RWPE2 (cell line): Measurements from ENCODE around the gene OSGEP.
A peak's percentile ranks its signal among the peaks of the same experiment; 100 is the strongest.

Source experiments
- ATAC-seq: fragments of 200-7000 bp; cut with Tn5 transposase; 3 replicates; pipeline ENCODE4 v1.9.1; 2021; ENCODE audit warnings: low read depth
- DNase-seq: peaks from one replicate; pipeline ENCODE4 v3.0.0-alpha.2; 2020; ENCODE audit warnings: low spot score
- H3K27ac ChIP-seq: fragments of 450-650 bp; 2 replicates; pipeline ENCODE4 v1.5.1; 2017; ENCODE audit warnings: mild to moderate bottlenecking; ENCODE audit not compliant: poor library complexity, severe bottlenecking
- H3K27me3 ChIP-seq: fragments of 250-450 bp; sonication (Bioruptor Pico); 2 replicates; pipeline ENCODE4 v1.5.1; 2021; ENCODE audit warnings: mild to moderate bottlenecking, moderate library complexity; ENCODE audit not compliant: insufficient read depth, poor library complexity, severe bottlenecking
- H3K36me3 ChIP-seq: fragments of 250-450 bp; sonication (Bioruptor Pico); 2 replicates; pipeline ENCODE4 v1.5.1; 2020; ENCODE audit warnings: low read depth, mild to moderate bottlenecking, moderate library complexity
- H3K4me1 ChIP-seq: fragments of 250-450 bp; sonication (Bioruptor Pico); 2 replicates; pipeline ENCODE4 v1.5.1; 2021; ENCODE audit warnings: mild to moderate bottlenecking, moderate library complexity; ENCODE audit not compliant: insufficient read depth, poor library complexity, severe bottlenecking
- H3K4me3 ChIP-seq: fragments of 250-450 bp; sonication (Bioruptor Pico); 2 replicates; pipeline ENCODE4 v1.5.1; 2021; ENCODE audit warnings: mild to moderate bottlenecking, moderate library complexity; ENCODE audit not compliant: severe bottlenecking
- H3K9me3 ChIP-seq: fragments of 250-450 bp; sonication (Bioruptor Pico); 2 replicates; pipeline ENCODE4 v1.5.1; 2021; ENCODE audit warnings: mild to moderate bottlenecking, moderate library complexity; ENCODE audit not compliant: severe bottlenecking
- TF ChIP-seq, protein P1 (sequence below): fragments of 450-650 bp; IDR thresholded peaks from one replicate; pipeline ENCODE4 v1.5.1; 2017; ENCODE audit warnings: mild to moderate bottlenecking, moderate library complexity; ENCODE audit not compliant: poor library complexity, severe bottlenecking

OSGEP gene

DNA sequence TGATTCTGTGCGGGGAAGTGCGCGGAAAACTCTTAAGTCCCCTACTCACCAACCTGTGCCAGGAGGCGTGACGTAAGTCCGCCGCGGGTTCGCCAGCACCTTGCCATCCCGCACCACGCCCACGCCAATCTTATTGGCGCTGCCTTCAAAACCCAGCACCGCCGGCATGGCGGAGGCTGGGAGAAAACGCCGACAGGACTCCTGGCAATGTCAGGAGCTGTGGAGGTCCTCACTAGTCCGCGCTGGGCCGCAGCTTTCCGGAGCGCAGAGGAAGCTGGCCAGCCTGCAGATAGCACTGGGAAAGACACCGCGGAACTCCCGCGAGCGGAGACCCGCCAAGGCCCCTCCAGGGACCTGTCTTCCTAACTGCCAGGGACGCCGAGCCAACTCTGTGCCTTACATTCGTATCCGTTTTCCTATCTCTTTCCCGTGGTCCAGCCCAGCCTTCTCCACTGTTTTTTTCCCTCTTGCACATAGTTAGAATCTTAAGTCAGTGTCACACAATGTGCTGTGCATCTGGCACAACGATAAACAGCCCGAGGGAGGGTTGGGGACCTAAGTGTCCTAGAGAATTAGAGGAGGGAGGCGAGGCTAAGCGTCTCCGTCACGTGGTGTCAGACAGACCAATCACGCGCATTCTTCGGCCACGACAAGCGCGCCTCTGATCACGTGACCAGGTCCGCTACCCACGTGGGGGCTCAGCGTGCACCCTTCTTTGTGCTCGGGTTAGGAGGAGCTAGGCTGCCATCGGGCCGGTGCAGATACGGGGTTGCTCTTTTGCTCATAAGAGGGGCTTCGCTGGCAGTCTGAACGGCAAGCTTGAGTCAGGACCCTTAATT, at the start of gene OSGEP, which contains the start of gene APEX1:
Gene OSGEP, minus strand, starts transcription at position 297 of the 839 bp plus-strand sequence. Its CDS starts 129 bp downstream, at position 168.
Gene APEX1, plus strand, starts transcription at position 711 of the 839 bp plus-strand sequence. CDS start 420 bp downstream, outside the sequence.
- Histone ChIP-seq H3K27ac (peak within 1 kb of the TSS; percentile 91), H3K4me3 (peak within 1 kb of the TSS; percentile 74), H3K4me1 (peaks cover 10% of the 10 kb centered on the region), H3K9me3 (no peaks in the 10 kb centered on the region), H3K36me3 (peaks cover 76% of the 10 kb centered on the region), H3K27me3 (no peaks in the 10 kb centered on the region)
- ATAC-seq (peak; percentile 80), DNase-seq (peak; percentile 99)
- TF ChIP-seq, protein P1, sequence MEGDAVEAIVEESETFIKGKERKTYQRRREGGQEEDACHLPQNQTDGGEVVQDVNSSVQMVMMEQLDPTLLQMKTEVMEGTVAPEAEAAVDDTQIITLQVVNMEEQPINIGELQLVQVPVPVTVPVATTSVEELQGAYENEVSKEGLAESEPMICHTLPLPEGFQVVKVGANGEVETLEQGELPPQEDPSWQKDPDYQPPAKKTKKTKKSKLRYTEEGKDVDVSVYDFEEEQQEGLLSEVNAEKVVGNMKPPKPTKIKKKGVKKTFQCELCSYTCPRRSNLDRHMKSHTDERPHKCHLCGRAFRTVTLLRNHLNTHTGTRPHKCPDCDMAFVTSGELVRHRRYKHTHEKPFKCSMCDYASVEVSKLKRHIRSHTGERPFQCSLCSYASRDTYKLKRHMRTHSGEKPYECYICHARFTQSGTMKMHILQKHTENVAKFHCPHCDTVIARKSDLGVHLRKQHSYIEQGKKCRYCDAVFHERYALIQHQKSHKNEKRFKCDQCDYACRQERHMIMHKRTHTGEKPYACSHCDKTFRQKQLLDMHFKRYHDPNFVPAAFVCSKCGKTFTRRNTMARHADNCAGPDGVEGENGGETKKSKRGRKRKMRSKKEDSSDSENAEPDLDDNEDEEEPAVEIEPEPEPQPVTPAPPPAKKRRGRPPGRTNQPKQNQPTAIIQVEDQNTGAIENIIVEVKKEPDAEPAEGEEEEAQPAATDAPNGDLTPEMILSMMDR = no peak

DNA sequence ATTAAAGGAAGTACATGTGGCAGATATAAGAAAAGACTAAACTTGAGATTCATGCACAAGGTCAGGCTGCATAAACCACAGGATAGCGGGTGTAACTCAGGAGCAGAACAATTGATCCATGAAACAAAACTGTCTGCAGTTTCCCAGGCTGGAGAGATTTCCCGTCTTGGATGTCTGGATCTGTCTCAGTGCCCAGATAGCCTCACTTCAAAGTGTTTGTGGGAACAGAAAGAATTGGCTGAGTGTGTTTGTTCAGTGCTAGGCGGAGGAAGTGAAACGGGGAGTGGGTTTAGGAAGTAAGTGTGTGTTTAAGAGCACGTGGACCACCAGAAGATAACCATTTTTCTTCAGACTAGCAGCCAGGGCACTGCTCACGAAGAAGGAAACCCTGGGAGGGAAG, 49.3 kb upstream of the OSGEP start:
- Histone ChIP-seq H3K4me1 (peaks cover 13% of the 10 kb centered on the region), H3K27me3 (no peaks in the 10 kb centered on the region), H3K36me3 (no peaks in the 10 kb centered on the region), H3K9me3 (peaks cover 2% of the 10 kb centered on the region), H3K27ac (no peak overlapping the region), H3K4me3 (no peak overlapping the region)
- TF ChIP-seq, protein P1 = no peak
- ATAC-seq (no peak), DNase-seq (no peak)

DNA sequence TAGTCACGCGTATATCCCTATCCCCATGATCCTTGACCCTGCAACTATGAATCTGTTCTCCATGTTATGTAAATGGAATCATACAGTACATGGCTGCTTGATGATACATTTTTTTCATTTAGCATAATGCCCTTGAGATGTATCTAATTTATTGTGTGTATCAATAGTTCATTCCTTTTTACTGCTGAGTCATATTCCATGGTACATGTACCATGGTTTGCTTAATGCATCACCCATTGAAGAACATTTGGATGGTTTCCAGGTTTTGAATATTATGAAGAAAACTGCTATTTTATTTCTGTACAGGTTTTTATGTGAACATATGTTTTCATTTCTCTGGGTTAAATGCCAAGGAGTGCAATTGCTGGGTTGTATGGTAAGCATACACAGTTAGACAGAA, 46.7 kb upstream of the OSGEP start:
- TF ChIP-seq, protein P1 = no peak
- ATAC-seq (peak; percentile 79), DNase-seq (no peak)
- no peaks in the 10 kb centered on the region for H3K27me3 ChIP-seq
- no peaks in the 10 kb centered on the region for H3K36me3 ChIP-seq
- peaks cover 2% of the 10 kb centered on the region for H3K9me3 ChIP-seq
- no peak overlapping the region for H3K27ac ChIP-seq
- peaks cover 16% of the 10 kb centered on the region for H3K4me1 ChIP-seq
- no peak overlapping the region for H3K4me3 ChIP-seq

DNA sequence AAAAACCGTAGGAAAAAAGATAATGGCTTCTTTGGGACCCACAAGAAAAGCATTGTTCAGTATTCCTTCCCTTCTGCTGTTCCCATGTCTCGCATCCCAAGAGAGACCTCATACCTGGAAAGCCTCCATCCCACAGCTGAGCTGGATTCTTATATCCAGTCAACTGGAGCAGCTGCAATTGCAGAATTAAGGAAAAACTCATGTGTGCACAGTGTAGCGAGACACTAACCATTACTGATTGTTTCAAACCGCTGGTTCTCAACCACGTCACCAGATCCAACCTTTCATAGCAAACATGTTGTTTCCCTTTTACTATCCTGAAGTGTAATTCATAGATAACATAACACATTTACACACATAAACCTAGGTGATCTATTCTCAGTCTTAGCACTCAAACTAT, 45.3 kb upstream of the OSGEP start:
- no peaks in the 10 kb centered on the region for H3K27me3 ChIP-seq
- no peak overlapping the region for H3K4me3 ChIP-seq
- no peak overlapping the region for H3K27ac ChIP-seq
- peaks cover 21% of the 10 kb centered on the region for H3K4me1 ChIP-seq
- H3K36me3 ChIP-seq = no peaks in the 10 kb centered on the region
- DNase-seq = no peak
- TF ChIP-seq, protein P1 = no peak
- peaks cover 2% of the 10 kb centered on the region for H3K9me3 ChIP-seq
- no peak for ATAC-seq

DNA sequence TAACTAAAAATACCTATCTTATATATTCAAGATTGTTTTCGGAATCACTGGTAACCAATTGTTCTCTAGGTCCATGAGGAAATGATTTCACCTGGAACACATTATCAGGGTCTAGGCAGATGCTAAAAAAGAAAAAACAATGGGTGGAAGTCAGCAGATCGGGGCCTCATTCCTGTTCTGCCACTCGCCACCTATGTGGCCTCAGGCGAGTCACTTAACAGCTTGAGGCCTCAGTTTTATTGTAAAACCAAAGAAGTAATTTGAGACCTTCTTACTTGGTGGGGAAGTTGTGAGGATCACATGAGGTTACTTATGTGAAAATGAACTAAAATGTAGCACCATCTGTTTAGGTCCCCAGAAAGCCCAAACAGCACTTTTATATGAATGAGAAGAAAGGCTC, 44.5 kb upstream of the OSGEP start:
- Histone ChIP-seq H3K9me3 (peaks cover 2% of the 10 kb centered on the region), H3K27me3 (no peaks in the 10 kb centered on the region), H3K36me3 (no peaks in the 10 kb centered on the region), H3K27ac (no peak overlapping the region), H3K4me3 (no peak overlapping the region), H3K4me1 (peaks cover 21% of the 10 kb centered on the region)
- TF ChIP-seq, protein P1 = no peak
- ATAC-seq (peak; percentile 28; the same call in 1 of the 3 replicates), DNase-seq (no peak)
